Memory B cell (primary cell): ENCODE data around the gene RMDN2.

Source experiments
- ATAC-seq: fragments of 150-1000 bp; cut with Tn5 transposase; 2 replicates; pipeline ENCODE4 v1.10.0; 2021; ENCODE audit warnings: low read depth, mild to moderate bottlenecking, moderate library complexity
- DNase-seq, 2 donors: peaks; one replicate each; pipeline ENCODE4 v3.0.0; 2022; ENCODE audit warnings: low spot score in 2 of 2
- H3K27ac Mint-ChIP-seq: one replicate; pipeline ENCODE4 v1.8.0; 2022; ENCODE audit warnings: mild to moderate bottlenecking, moderate library complexity, mixed read lengths
- H3K27me3 Mint-ChIP-seq: one replicate; pipeline ENCODE4 v1.8.0; 2022; ENCODE audit warnings: mixed read lengths
- H3K36me3 Mint-ChIP-seq: one replicate; pipeline ENCODE4 v1.8.0; 2022; ENCODE audit warnings: mild to moderate bottlenecking, mixed read lengths
- H3K4me1 Mint-ChIP-seq: one replicate; pipeline ENCODE4 v1.8.0; 2022; ENCODE audit warnings: mixed read lengths
- H3K4me3 Mint-ChIP-seq: one replicate; pipeline ENCODE4 v1.8.0; 2022; ENCODE audit warnings: mild to moderate bottlenecking, moderate library complexity, mixed read lengths
- H3K9me3 Mint-ChIP-seq: one replicate; pipeline ENCODE4 v1.8.0; 2022; ENCODE audit warnings: mixed read lengths

RMDN2 gene

GRCh38 chr2:37911296-37911873 lies 13.7 kb upstream of the RMDN2 start:
- H3K27ac Mint-ChIP-seq: no peak overlapping the region
- H3K36me3 Mint-ChIP-seq: no peaks in the 10 kb centered on the region
- ATAC-seq (no peak), DNase-seq (no peak)
- H3K9me3 Mint-ChIP-seq: no peaks in the 10 kb centered on the region
- H3K4me1 Mint-ChIP-seq: no peaks in the 10 kb centered on the region
- H3K4me3 Mint-ChIP-seq: no peak overlapping the region
- peaks cover 2% of the 10 kb centered on the region for H3K27me3 Mint-ChIP-seq

- no peaks in the 10 kb centered on the region for H3K9me3 Mint-ChIP-seq
- H3K27ac Mint-ChIP-seq: no peak overlapping the region
- no peaks in the 10 kb centered on the region for H3K36me3 Mint-ChIP-seq
- ATAC-seq (no peak), DNase-seq (no peak)
- no peaks in the 10 kb centered on the region for H3K4me1 Mint-ChIP-seq
- H3K27me3 Mint-ChIP-seq: peaks cover 2% of the 10 kb centered on the region
- no peak overlapping the region for H3K4me3 Mint-ChIP-seq
Observed at GRCh38 chr2:37912056-37912455, 13.0 kb upstream of the RMDN2 start.

DNA sequence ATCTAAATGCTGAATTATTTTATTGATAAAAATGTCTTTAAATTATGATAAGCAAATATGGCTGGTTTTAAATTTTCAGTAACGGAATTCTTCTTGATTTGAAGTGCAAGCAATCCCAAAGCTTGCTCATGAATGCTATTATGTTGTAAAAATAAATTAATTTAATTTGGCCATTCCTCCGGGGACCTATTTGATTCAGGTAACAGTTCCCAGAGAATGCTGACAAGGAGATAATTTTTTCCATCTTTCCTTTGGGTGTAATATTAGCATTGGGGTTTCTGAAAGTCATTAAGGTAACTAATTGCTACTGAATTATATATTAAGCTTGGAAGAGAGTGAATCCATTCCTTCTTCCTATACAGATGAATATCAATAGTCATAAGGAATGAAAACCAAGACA lies 12.5 kb upstream of the RMDN2 start:
- Mint-ChIP-seq H3K27ac (no peak overlapping the region), H3K4me1 (no peaks in the 10 kb centered on the region), H3K36me3 (no peaks in the 10 kb centered on the region), H3K9me3 (no peaks in the 10 kb centered on the region), H3K27me3 (peaks cover 2% of the 10 kb centered on the region), H3K4me3 (no peak overlapping the region)
- no peak for DNase-seq
- ATAC-seq: no peak

GRCh38 chr2:37914340-37914739 lies 10.7 kb upstream of the RMDN2 start:
- Mint-ChIP-seq H3K4me1 (no peaks in the 10 kb centered on the region), H3K36me3 (no peaks in the 10 kb centered on the region), H3K9me3 (no peaks in the 10 kb centered on the region), H3K27ac (no peak overlapping the region), H3K4me3 (no peak overlapping the region), H3K27me3 (peaks cover 2% of the 10 kb centered on the region)
- DNase-seq: no peak
- ATAC-seq: no peak

DNA sequence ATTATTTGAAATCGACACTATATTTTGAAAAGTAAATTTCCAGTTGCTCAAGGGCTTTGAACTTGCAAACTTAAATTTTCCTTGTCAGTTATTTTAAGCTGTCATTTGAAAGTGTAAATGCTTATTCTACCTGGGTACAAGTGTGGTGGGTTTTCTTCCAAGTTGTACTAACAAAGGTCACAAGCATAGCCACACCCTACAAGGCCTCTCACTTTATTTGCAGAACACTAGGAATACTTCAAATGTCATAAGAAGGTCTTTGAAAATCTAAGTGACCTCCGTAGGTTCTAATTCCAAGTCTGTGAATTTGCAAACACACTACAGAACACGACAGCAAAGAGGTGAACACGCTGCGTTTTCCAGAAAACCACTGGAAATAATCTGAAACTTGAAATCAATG lies 9.3 kb upstream of the RMDN2 start:
- no peak overlapping the region for H3K4me3 Mint-ChIP-seq
- no peaks in the 10 kb centered on the region for H3K9me3 Mint-ChIP-seq
- H3K27me3 Mint-ChIP-seq: peaks cover 3% of the 10 kb centered on the region

GRCh38 chr2:37916512-37917082 lies 8.5 kb upstream of the RMDN2 start:
- H3K9me3 Mint-ChIP-seq: no peaks in the 10 kb centered on the region
- no peaks in the 10 kb centered on the region for H3K4me1 Mint-ChIP-seq
- no peaks in the 10 kb centered on the region for H3K36me3 Mint-ChIP-seq
- ATAC-seq (no peak), DNase-seq (no peak)
- H3K27ac Mint-ChIP-seq: no peak overlapping the region
- peaks cover 3% of the 10 kb centered on the region for H3K27me3 Mint-ChIP-seq
- H3K4me3 Mint-ChIP-seq: no peak overlapping the region

More for the DNA sequence above, 9.3 kb upstream of the RMDN2 start:
- H3K36me3 Mint-ChIP-seq: no peaks in the 10 kb centered on the region
- no peak overlapping the region for H3K27ac Mint-ChIP-seq
- no peak for DNase-seq
- ATAC-seq: no peak
- H3K4me1 Mint-ChIP-seq: no peaks in the 10 kb centered on the region

DNA sequence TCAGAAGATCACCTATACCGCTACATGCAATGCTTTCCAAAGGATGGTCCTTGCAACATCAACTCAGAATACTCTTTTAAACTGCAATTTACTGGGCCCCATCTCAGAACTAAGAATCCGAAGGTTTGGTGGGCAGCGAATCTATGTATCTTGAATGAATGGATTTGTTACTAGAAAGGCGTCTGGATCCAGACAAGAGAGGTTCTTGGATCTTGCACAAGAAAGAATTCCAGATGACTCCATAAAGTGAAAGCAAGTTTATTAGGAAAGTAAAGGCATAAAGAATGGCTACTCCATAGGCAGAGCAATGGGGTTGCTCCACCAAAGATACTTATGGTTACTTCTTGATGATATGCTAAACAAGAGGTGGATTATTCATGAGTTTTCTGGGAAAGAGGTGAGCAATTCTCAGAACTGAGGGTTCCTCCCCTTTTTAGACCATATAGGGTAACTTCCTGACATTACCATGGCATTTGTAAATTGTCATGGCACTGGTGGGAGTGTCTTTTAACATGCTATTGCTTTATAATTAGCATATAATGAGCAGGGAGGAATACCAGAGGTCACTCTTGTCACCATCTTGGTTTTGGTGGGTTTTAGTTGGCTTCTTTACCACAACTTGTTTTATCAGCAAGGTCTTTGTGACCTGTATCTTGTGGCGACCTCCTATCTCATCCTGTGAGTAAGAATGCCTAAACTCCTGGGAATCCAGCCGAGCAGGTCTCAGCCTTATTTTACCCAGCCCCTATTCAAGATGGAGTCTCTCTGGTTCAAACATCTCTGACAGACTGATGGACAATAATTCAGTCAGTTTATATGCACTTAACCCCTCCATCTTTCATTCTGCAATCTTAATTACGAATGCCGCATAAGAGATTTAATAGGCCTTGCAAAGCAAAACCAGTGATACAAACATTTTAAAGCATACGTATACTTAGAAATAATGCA lies 7.5 kb upstream of the RMDN2 start:
- Mint-ChIP-seq H3K9me3 (no peaks in the 10 kb centered on the region), H3K36me3 (no peaks in the 10 kb centered on the region), H3K27me3 (peaks cover 3% of the 10 kb centered on the region), H3K4me1 (peaks cover 3% of the 10 kb centered on the region), H3K27ac (no peak overlapping the region), H3K4me3 (no peak overlapping the region)
- no peak for ATAC-seq
- no peak for DNase-seq

- DNase-seq (no peak), ATAC-seq (no peak)
- Mint-ChIP-seq H3K27me3 (peaks cover 3% of the 10 kb centered on the region), H3K4me3 (no peak overlapping the region), H3K36me3 (no peaks in the 10 kb centered on the region), H3K4me1 (peaks cover 5% of the 10 kb centered on the region), H3K9me3 (no peaks in the 10 kb centered on the region), H3K27ac (no peak overlapping the region)
Observed at GRCh38 chr2:37918742-37919186, 6.3 kb upstream of the RMDN2 start.

DNA sequence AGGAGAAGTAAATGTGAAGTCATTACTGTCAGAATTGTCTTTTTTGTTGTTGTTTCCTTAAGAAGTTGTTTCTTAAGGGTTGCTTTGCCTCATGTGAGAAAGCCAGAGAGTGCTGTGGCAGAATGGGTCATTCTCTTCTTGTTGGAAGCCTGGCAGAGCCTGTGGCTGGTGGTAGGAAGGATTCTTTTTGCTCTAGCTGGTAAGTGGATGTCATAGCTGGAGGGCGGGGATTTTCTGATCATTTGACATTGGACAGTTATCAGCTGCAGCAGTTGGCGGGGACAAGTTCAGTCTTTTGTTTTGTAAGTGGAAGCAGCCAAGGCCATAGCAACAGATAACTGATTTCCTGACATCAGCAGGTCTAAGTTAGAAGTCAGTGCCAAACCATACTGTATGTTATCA lies 5.5 kb upstream of the RMDN2 start:
- H3K4me1 Mint-ChIP-seq: peaks cover 7% of the 10 kb centered on the region
- ATAC-seq: no peak
- no peak overlapping the region for H3K4me3 Mint-ChIP-seq
- no peaks in the 10 kb centered on the region for H3K9me3 Mint-ChIP-seq
- H3K27ac Mint-ChIP-seq: no peak overlapping the region
- no peak for DNase-seq
- H3K27me3 Mint-ChIP-seq: peaks cover 3% of the 10 kb centered on the region
- peaks cover under 1% of the 10 kb centered on the region for H3K36me3 Mint-ChIP-seq

DNA sequence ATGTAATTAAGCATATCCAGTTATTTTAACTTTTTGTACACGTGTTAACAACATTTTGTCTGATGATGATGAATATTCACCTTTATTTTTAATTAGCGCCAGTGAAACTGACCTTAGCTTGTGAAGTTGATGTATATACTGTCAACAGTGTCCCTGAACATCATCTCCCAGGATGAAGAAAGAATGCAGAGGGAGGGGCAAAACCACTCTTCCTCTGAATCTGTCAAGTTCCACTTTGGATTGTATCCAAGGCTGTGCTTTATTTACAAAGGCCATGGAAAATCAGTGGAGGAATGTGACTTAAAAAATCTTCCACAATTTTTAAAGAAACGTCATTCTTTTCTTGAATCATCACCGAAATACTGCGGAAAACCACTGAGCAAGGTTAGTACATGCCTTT lies 4.5 kb upstream of the RMDN2 start:
- H3K4me3 Mint-ChIP-seq: no peak overlapping the region
- ATAC-seq (no peak), DNase-seq (no peak)
- H3K4me1 Mint-ChIP-seq: peaks cover 7% of the 10 kb centered on the region
- H3K27ac Mint-ChIP-seq: no peak overlapping the region
- peaks cover 2% of the 10 kb centered on the region for H3K27me3 Mint-ChIP-seq
- H3K36me3 Mint-ChIP-seq: peaks cover 2% of the 10 kb centered on the region
- H3K9me3 Mint-ChIP-seq: no peaks in the 10 kb centered on the region

- H3K9me3 Mint-ChIP-seq: no peaks in the 10 kb centered on the region
- no peak overlapping the region for H3K27ac Mint-ChIP-seq
- H3K4me1 Mint-ChIP-seq: peaks cover 7% of the 10 kb centered on the region
- H3K36me3 Mint-ChIP-seq: peaks cover 2% of the 10 kb centered on the region
- DNase-seq (no peak), ATAC-seq (no peak)
- no peak overlapping the region for H3K4me3 Mint-ChIP-seq
- peaks cover 2% of the 10 kb centered on the region for H3K27me3 Mint-ChIP-seq
Observed at GRCh38 chr2:37921781-37922180, 3.3 kb upstream of the RMDN2 start.

DNA sequence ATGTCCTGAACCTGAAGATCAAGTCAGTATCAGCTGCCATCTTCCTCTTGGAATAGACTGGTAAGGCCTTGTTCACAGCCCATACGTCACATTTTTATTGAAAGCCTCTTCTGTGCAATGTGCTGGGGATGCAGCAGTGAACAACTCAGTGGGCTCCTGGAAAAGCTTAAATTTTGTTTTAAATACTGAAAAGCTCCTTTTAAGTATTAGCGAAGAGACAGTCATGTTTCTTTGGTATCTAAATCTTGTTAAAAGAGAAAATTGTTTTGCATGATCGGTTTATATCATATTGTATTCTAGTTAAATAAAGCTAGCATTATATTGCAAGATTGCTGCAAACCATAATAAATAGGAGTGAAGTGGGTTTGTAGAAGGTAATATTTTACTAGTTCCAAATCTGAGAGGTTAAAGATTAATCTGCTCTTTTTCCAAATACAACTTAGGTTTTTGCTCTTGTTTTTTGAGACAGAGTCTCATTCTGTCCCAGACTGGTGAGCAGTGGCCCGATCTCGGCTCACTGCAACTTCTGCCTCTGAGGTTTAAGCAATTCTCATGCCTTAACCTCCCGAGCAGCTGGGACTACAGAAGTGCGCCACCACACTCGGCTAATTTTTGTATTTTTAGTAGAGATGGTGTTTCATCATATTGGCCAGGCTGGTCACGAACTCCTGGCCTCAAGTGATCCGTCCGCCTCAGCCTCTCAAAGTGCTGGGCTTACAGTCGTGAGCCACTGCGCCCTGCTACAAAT lies 1.6 kb upstream of the RMDN2 start:
- ATAC-seq: no peak

DNA sequence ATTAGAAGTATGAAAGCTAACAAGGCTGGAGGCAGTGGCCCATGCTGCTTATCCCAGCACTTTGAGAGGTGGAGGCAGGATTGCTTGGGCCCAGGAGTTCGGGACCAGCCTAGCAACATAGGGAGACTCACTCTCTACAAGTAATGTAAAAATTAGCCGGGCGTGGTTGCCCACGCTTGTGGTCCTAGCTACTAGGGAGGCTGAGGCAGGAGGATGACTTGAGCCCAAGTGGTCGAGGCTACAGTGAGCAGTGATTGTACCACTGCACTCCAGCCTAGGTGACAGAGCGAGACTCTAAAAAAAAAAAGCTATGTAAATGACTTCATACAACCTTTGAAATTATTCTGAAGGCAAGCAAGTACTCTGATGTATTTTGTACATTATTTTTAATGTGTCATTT lies 1.5 kb downstream of the RMDN2 start:
- Mint-ChIP-seq H3K27ac (no peak overlapping the region), H3K4me3 (no peak overlapping the region), H3K4me1 (peaks cover 26% of the 10 kb centered on the region), H3K27me3 (no peaks in the 10 kb centered on the region), H3K9me3 (no peaks in the 10 kb centered on the region), H3K36me3 (peaks cover 11% of the 10 kb centered on the region)
- DNase-seq (no peak), ATAC-seq (no peak)

More for the DNA sequence above, 1.6 kb upstream of the RMDN2 start:
- H3K36me3 Mint-ChIP-seq: peaks cover 2% of the 10 kb centered on the region
- H3K4me3 Mint-ChIP-seq: no peak overlapping the region
- peaks cover 9% of the 10 kb centered on the region for H3K4me1 Mint-ChIP-seq
- H3K9me3 Mint-ChIP-seq: no peaks in the 10 kb centered on the region
- no peak overlapping the region for H3K27ac Mint-ChIP-seq
- DNase-seq: no peak
- peaks cover 2% of the 10 kb centered on the region for H3K27me3 Mint-ChIP-seq

- H3K4me3 Mint-ChIP-seq: no peak overlapping the region
- peaks cover 11% of the 10 kb centered on the region for H3K36me3 Mint-ChIP-seq
- H3K9me3 Mint-ChIP-seq: no peaks in the 10 kb centered on the region
- ATAC-seq (no peak), DNase-seq (no peak)
- no peak overlapping the region for H3K27ac Mint-ChIP-seq
- H3K4me1 Mint-ChIP-seq: peaks cover 21% of the 10 kb centered on the region
- H3K27me3 Mint-ChIP-seq: no peaks in the 10 kb centered on the region
Observed at GRCh38 chr2:37928377-37928776, 3.3 kb downstream of the RMDN2 start.
